Fibroblast of lung (primary cell): Measurements from ENCODE around the gene MAST3. TPM values are rescaled to one million over a fixed set of nuclear protein-coding genes. Genes with fewer than 3 reads are reported as not detected.

Experiments used
- DNase-seq, 2 donors: peaks; one replicate each; pipeline versions ENCODE4 v3.0.0 to v3.0.0-alpha.2; 2010; ENCODE audit warnings: low read depth in 2 of 2
- H2AFZ ChIP-seq: 2 replicates; pipeline ENCODE4 v1.5.1; 2012; ENCODE audit warnings: low read length, control low read depth, inconsistent platforms
- H3K27ac ChIP-seq: 2 replicates; pipeline ENCODE4 v1.5.1; 2011; ENCODE audit warnings: low read length, control low read depth; ENCODE audit not compliant: insufficient read depth
- H3K27me3 ChIP-seq: 2 replicates; pipeline ENCODE4 v1.5.1; 2011; ENCODE audit warnings: mild to moderate bottlenecking, low read length; ENCODE audit not compliant: control insufficient read depth, insufficient read depth
- H3K36me3 ChIP-seq: 2 replicates; pipeline ENCODE4 v1.5.1; 2011; ENCODE audit warnings: low read length; ENCODE audit not compliant: control insufficient read depth, insufficient read depth
- H3K4me1 ChIP-seq: 2 replicates; pipeline ENCODE4 v1.5.1; 2011; ENCODE audit warnings: low read length; ENCODE audit not compliant: control insufficient read depth, insufficient read depth; ENCODE audit errors: extremely low read depth
- H3K4me2 ChIP-seq: 2 replicates; pipeline ENCODE4 v1.5.1; 2011; ENCODE audit warnings: low read length, control low read depth; ENCODE audit not compliant: insufficient read depth; ENCODE audit errors: extremely low read depth
- H3K4me3 ChIP-seq, 4 experiments: fragments of 200-600 bp in 1 of 4; sonication (generic) in 1 of 4; replicated peaks in 1 of 4; 2 replicates each; pipeline ENCODE4 v1.5.1; 2011 to 2016; ENCODE audit warnings: low read length in 4 of 4, low read depth in 3 of 4, mild to moderate bottlenecking in 3 of 4, control low read depth in 2 of 4, inconsistent platforms in 1 of 4, mixed read lengths in 1 of 4; ENCODE audit not compliant: insufficient read depth in 1 of 4; ENCODE audit errors: control extremely low read depth in 1 of 4
- H3K79me2 ChIP-seq: 2 replicates; pipeline ENCODE4 v1.5.1; 2012; ENCODE audit warnings: mild to moderate bottlenecking, low read length, inconsistent platforms; ENCODE audit not compliant: control insufficient read depth, insufficient read depth
- H3K9ac ChIP-seq: 2 replicates; pipeline ENCODE4 v1.5.1; 2011; ENCODE audit warnings: mild to moderate bottlenecking, low read length, control low read depth; ENCODE audit not compliant: insufficient read depth
- H3K9me3 ChIP-seq: 2 replicates; pipeline ENCODE4 v1.5.1; 2012; ENCODE audit warnings: low read depth, low read length; ENCODE audit not compliant: control insufficient read depth, insufficient read depth
- H4K20me1 ChIP-seq: 2 replicates; pipeline ENCODE4 v1.5.1; 2011; ENCODE audit warnings: low read length; ENCODE audit not compliant: control insufficient read depth, insufficient read depth; ENCODE audit errors: extremely low read depth
- EZH2 ChIP-seq: IDR thresholded peaks from 2 replicates; pipeline ENCODE4 v1.5.1; 2012; ENCODE audit warnings: low read length, control low read depth, mild to moderate bottlenecking; ENCODE audit errors: missing control alignments
- polyA plus RNA-seq, 2 donors: library from polyadenylated mRNA; depleted of rRNA in 1 of 2; stranded (reverse) in 1 of 2; unstranded in 1 of 2; fragments of >200 nt; gene quantifications; 2 replicates each; pipeline ENCODE4 v1.2.1, GENCODE V29; 2011 to 2012; ENCODE audit warnings: missing spikeins in 1 of 2
- total RNA-seq: library from RNA; depleted of rRNA; stranded (reverse); fragments of >200 nt; gene quantifications from 2 replicates; pipeline ENCODE4 v1.2.1, GENCODE V29; 2014
- TF ChIP-seq, protein P1 (sequence below), 2 donors: IDR thresholded peaks in 1 of 2; conservative IDR thresholded peaks in 1 of 2; 1 replicate in 1 of 2; 2 replicates in 1 of 2; pipeline ENCODE4 v1.5.1; 2011 to 2012; ENCODE audit warnings: low read length in 2 of 2, control low read depth in 1 of 2, inconsistent platforms in 1 of 2, low read depth in 1 of 2, mild to moderate bottlenecking in 1 of 2

The MAST3 gene
- total and polyA plus RNA-seq, 2 donors (not counting 1 experiment from before 2014, with no cell fraction given) = 2.0 to 4.1 TPM

DNA sequence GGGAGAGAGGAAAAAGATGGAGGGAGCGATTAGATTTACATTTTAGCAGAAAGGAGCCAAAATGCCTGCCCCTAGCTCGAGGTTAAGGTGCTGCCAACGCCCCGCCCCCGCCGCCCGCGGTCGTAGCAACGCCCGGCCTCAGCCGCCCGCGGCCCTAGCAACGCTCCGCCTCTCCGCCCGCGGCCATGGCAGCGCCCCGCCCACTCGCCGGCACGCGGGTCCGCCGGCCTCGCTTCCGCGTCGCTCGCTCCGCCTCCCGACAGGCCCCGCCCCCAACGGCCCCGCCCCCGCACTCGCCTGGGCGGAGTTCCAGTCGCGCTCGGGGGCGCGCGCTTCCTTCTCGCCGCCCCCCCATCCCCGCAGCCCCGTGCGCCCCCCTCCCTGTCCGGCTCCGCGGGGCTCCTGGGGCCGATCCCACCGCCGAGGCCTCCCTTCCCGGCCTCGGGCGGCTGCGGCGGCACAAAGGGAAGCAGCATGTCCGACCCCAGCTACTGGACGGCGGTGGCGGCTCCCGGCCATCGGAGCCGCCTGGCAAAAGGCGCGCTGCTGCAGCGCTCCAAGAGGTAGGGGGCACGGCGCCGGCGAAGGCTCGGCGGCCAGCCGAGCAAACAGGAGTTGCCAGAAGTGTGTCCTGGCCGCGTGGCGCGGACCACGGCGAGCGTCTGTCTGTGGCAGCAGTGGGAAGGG lies 20.3 kb downstream of the MAST3 start:
- Histone ChIP-seq H3K79me2 (no peaks in the 10 kb centered on the region), H3K4me1 (peaks cover 12% of the 10 kb centered on the region), H2AFZ (peak overlapping the region; percentile 65), H3K9me3 (no peaks in the 10 kb centered on the region), H3K4me2 (peak overlapping the region; percentile 95), H4K20me1 (no peaks in the 10 kb centered on the region), H3K27me3 (no peaks in the 10 kb centered on the region), H3K4me3 (peak overlapping the region; percentile 51 to 71 (median 64)), H3K36me3 (peaks cover 1% of the 10 kb centered on the region), H3K9ac (peak overlapping the region; percentile 73), H3K27ac (peak overlapping the region; percentile 43)
- TF ChIP-seq, protein P1, sequence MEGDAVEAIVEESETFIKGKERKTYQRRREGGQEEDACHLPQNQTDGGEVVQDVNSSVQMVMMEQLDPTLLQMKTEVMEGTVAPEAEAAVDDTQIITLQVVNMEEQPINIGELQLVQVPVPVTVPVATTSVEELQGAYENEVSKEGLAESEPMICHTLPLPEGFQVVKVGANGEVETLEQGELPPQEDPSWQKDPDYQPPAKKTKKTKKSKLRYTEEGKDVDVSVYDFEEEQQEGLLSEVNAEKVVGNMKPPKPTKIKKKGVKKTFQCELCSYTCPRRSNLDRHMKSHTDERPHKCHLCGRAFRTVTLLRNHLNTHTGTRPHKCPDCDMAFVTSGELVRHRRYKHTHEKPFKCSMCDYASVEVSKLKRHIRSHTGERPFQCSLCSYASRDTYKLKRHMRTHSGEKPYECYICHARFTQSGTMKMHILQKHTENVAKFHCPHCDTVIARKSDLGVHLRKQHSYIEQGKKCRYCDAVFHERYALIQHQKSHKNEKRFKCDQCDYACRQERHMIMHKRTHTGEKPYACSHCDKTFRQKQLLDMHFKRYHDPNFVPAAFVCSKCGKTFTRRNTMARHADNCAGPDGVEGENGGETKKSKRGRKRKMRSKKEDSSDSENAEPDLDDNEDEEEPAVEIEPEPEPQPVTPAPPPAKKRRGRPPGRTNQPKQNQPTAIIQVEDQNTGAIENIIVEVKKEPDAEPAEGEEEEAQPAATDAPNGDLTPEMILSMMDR (conservative IDR thresholded peaks at IDR 0.05 in 1 of 2, IDR thresholded peaks at IDR 0.05 in 1 of 2; ENCODE audit: low read depth in 1 of 2, low read length in 2 of 2) = no peak
- TF ChIP-seq EZH2 = no peak
- DNase-seq = peak; percentile 70 to 76

DNA sequence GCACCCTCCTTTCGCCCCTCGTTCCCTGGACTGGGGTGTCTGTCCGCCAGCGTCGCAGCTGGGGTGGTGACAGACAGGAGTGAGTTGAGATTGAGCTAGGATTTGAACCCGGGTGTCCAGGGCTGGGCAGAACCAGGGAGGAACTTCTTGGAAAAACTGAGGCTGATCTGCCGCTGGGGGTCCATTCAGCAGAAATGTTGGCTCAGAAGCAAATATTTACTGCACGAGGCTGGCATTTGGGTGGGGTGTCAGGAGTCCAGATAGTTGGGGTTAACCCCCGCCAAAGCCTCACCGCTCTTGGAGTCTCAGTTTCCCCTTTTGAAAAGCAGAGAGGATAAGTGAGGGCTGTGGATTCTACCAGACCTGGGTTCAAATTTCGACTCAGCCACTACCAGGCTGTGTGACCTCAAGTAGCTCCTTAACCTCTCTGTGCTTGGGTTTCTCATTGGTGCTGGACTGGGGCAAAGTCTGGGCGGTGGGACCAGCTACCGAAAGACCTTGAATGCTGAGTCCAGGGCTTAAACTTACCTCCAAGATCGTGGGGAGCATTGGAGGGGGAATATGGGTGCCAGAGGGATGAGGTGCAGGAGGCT lies 20.9 kb downstream of the MAST3 start:
- H2AFZ ChIP-seq = peak overlapping the region; percentile 60
- DNase-seq = no peak
- H4K20me1 ChIP-seq = no peaks in the 10 kb centered on the region
- H3K9ac ChIP-seq = peak overlapping the region; percentile 73
- H3K27me3 ChIP-seq = no peaks in the 10 kb centered on the region
- peak overlapping the region; percentile 51 to 71 (median 64) for H3K4me3 ChIP-seq
- H3K36me3 ChIP-seq = peaks cover 5% of the 10 kb centered on the region
- no peaks in the 10 kb centered on the region for H3K79me2 ChIP-seq
- peaks cover 12% of the 10 kb centered on the region for H3K4me1 ChIP-seq
- no peaks in the 10 kb centered on the region for H3K9me3 ChIP-seq
- H3K27ac ChIP-seq = no peak overlapping the region
- peak overlapping the region; percentile 95 for H3K4me2 ChIP-seq
- TF ChIP-seq, protein P1 (conservative IDR thresholded peaks at IDR 0.05 in 1 of 2, IDR thresholded peaks at IDR 0.05 in 1 of 2; ENCODE audit: low read depth in 1 of 2, low read length in 2 of 2) = no peak
- peak; percentile 31 for TF ChIP-seq EZH2

- Histone ChIP-seq H3K79me2 (no peaks in the 10 kb centered on the region), H3K9ac (no peak overlapping the region), H3K27me3 (no peaks in the 10 kb centered on the region), H3K9me3 (no peaks in the 10 kb centered on the region), H3K4me3 (peak overlapping the region in 1 of 4 experiments; percentile 66), H2AFZ (no peak overlapping the region), H3K36me3 (peaks cover 10% of the 10 kb centered on the region), H3K4me2 (peak overlapping the region; percentile 40), H4K20me1 (no peaks in the 10 kb centered on the region), H3K27ac (no peak overlapping the region), H3K4me1 (peaks cover 12% of the 10 kb centered on the region)
- no peak for TF ChIP-seq EZH2
- TF ChIP-seq, protein P1 (conservative IDR thresholded peaks at IDR 0.05 in 1 of 2, IDR thresholded peaks at IDR 0.05 in 1 of 2; ENCODE audit: low read depth in 1 of 2, low read length in 2 of 2) = no peak
- peak; percentile 17 to 43 for DNase-seq
These were observed 21.6 kb downstream of the MAST3 start for GRCh38 chr19:18119013-18119716.
